Panc1 (cell line): ENCODE results near the gene ITGB5. TPM values are rescaled to one million over a fixed set of nuclear protein-coding genes. Genes with fewer than 3 reads are reported as not detected.

ENCODE experiments used
- ATAC-seq: fragments of 200-7000 bp; cut with Tn5 transposase; 2 replicates; pipeline ENCODE4 v1.9.1; 2020; ENCODE audit warnings: mild to moderate bottlenecking, moderate library complexity
- BruUV-seq: library from RNA; stranded (reverse); fragments of 400-500 nt; replicated peaks from 2 replicates; lab custom pipeline; 2021; lab: Mats Ljungman, UMichigan
- CTCF ChIA-PET: fragments of 300-600 bp; sonication (Branson Sonifier 250); formaldehyde crosslinking; loops from one replicate; lab custom pipeline; 2022; ENCODE audit warnings: antibody characterized with exemption; lab: Charles Lee
- POLR2A ChIA-PET: fragments of 300-600 bp; sonication (Branson Sonifier 250); formaldehyde crosslinking; loops from one replicate; lab custom pipeline; 2022; ENCODE audit warnings: antibody characterized with exemption; lab: Charles Lee
- DNase-seq: peaks from one replicate; pipeline ENCODE4 v3.0.0-alpha.2; 2010; ENCODE audit warnings: low read depth, low spot score
- H3K27ac ChIP-seq: 2 replicates; pipeline ENCODE4 v1.5.1; 2011; ENCODE audit warnings: mild to moderate bottlenecking, low read length, inconsistent platforms
- H3K27me3 ChIP-seq: fragments of 200-500 bp; sonication (Bioruptor generic); 2 replicates; pipeline ENCODE4 v1.6.0; 2014; ENCODE audit warnings: low read length, inconsistent platforms; ENCODE audit not compliant: control insufficient read depth, insufficient read depth
- H3K36me3 ChIP-seq: fragments of 200-500 bp; sonication (Bioruptor generic); 2 replicates; pipeline ENCODE4 v1.5.1; 2014; ENCODE audit warnings: inconsistent platforms, mild to moderate bottlenecking, low read length, moderate library complexity; ENCODE audit not compliant: control insufficient read depth, insufficient read depth
- H3K4me1 ChIP-seq: 2 replicates; pipeline ENCODE4 v1.5.1; 2011; ENCODE audit warnings: inconsistent platforms, mild to moderate bottlenecking, low read length, moderate library complexity; ENCODE audit not compliant: control insufficient read depth, insufficient read depth
- H3K4me3 ChIP-seq, 2 experiments: 2 replicates each; pipeline ENCODE4 v1.5.1; 2011 to 2012; ENCODE audit warnings: low read depth in 2 of 2, low read length in 2 of 2, mild to moderate bottlenecking in 2 of 2, inconsistent platforms in 1 of 2, moderate library complexity in 1 of 2
- H3K9me3 ChIP-seq: fragments of 200-500 bp; sonication (Bioruptor generic); 2 replicates; pipeline ENCODE4 v1.5.1; 2014; ENCODE audit warnings: low read depth, mild to moderate bottlenecking, inconsistent platforms, low read length, moderate library complexity; ENCODE audit not compliant: control insufficient read depth, insufficient read depth
- POLR2AphosphoS5 ChIP-seq: IDR thresholded peaks from 2 replicates; pipeline ENCODE4 v1.6.1; 2012; ENCODE audit warnings: mild to moderate bottlenecking, low read depth, low read length, moderate library complexity
- SIN3A ChIP-seq: IDR thresholded peaks from 2 replicates; pipeline ENCODE4 v1.6.1; 2012; ENCODE audit warnings: low read depth, mild to moderate bottlenecking, low read length, moderate library complexity, borderline replicate concordance; ENCODE audit not compliant: insufficient read depth
- TCF7L2 ChIP-seq: IDR thresholded peaks from 2 replicates; pipeline ENCODE4 v1.6.1; 2011; ENCODE audit warnings: mild to moderate bottlenecking, low read depth, low read length, inconsistent platforms
- in situ Hi-C: cut with HindIII; loops from 2 replicates; pipeline ENCODE4 v1.10.0; 2016; ENCODE audit warnings: low sequenced_read_pairs, low pct_unique_long_range_greater_than_20kb
- intact Hi-C: fragments of 100-400 bp; cut with micrococcal nuclease; formaldehyde crosslinking; loops from one replicate; pipeline ENCODE4 v1.10.0; 2022; ENCODE audit not compliant: unreplicated experiment
- total RNA-seq: library from RNA; stranded (reverse); gene quantifications from one replicate; pipeline ENCODE4 v1.2.1, GENCODE V29; 2021; ENCODE audit not compliant: unreplicated experiment
- TF ChIP-seq, protein P1 (sequence below): fragments of 450-650 bp; IDR thresholded peaks from 2 replicates; pipeline ENCODE4 v1.5.1; 2017; ENCODE audit warnings: mild to moderate bottlenecking
- TF ChIP-seq, protein P2 (sequence below), 2 experiments: IDR thresholded peaks; 2 replicates each; pipeline ENCODE4 v1.6.1; 2011 to 2012; ENCODE audit warnings: low read depth in 2 of 2, control low read depth in 1 of 2, low read length in 1 of 2, mild to moderate bottlenecking in 1 of 2, moderate library complexity in 1 of 2; ENCODE audit not compliant: insufficient read depth in 1 of 2

ITGB5 gene
- total RNA-seq, 1 experiment from 2014 or later = 446 TPM

DNA sequence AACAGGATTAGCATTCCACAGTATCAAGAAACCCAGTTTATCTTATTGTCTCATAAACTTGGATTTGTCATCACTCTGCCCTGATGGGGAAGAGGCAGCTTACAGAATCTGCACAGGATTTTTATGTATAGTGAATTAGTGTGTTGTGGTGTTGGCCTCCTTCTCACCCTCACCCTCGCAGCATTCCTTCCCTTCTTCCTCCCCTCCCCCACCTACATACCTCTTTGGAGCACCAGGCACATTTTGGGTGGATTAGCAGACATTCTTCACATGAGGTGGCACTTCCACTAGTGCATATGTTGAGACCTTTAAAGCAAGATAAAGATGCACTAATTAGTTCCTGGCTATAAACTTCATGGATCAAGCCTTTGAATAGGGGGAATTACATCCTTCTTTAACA is 13.9 kb downstream of the ITGB5 start:
- in situ Hi-C loops = no loop called here
- no peak overlapping the region for H3K4me3 ChIP-seq
- peaks cover 42% of the 10 kb centered on the region for H3K4me1 ChIP-seq
- ChIA-PET POLR2A (interaction anchor here (0.6 kb wide), 2 partner anchors 15 to 40 kb away, joined by 4 to 6 read pairs; no protein-coding TSS in a partner anchor), CTCF (no interaction called here)
- no peak for DNase-seq
- intact Hi-C loops = no loop called here
- no TSS peak for BruUV-seq
- peak overlapping the region; percentile 40 for H3K27ac ChIP-seq
- no peak for ATAC-seq
- H3K9me3 ChIP-seq = no peaks in the 10 kb centered on the region
- no peaks in the 10 kb centered on the region for H3K27me3 ChIP-seq
- H3K36me3 ChIP-seq = peaks cover 5% of the 10 kb centered on the region; the same call in 1 of the 2 replicates
- TF ChIP-seq SIN3A = no peak
- no peak for TF ChIP-seq TCF7L2

DNA sequence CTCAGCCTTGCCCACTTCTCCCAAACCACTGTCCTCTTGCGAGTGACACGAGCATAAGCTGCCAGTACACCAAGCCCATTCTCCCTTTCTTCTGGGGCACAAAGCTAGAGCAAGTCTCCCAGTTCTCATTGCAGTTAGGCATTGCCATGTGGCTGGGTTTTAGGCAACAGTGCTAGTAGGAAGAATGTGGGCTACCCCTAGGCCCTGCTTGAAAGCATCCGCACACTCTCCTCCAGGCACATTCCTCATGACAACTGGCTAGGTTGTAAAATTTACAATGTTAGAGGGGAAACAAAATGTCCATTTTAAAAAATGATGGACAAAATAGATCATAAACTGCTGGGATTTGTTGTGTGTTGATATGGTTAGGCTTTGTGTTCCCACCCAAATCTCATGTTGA is 19.7 kb downstream of the ITGB5 start:
- Histone ChIP-seq H3K27ac (0 out of 2 replicates have a peak overlapping the region, but pooled peaks have one; percentile 34), H3K4me1 (peaks cover 13% of the 10 kb centered on the region), H3K36me3 (peaks cover 7% of the 10 kb centered on the region; the same call in 1 of the 2 replicates), H3K27me3 (no peaks in the 10 kb centered on the region), H3K9me3 (no peaks in the 10 kb centered on the region), H3K4me3 (no peak overlapping the region)
- CTCF ChIA-PET = no interaction called here
- DNase-seq (no peak), ATAC-seq (no peak)
- BruUV-seq = no TSS peak
- in situ Hi-C loops = no loop called here
- TF ChIP-seq, protein P1, sequence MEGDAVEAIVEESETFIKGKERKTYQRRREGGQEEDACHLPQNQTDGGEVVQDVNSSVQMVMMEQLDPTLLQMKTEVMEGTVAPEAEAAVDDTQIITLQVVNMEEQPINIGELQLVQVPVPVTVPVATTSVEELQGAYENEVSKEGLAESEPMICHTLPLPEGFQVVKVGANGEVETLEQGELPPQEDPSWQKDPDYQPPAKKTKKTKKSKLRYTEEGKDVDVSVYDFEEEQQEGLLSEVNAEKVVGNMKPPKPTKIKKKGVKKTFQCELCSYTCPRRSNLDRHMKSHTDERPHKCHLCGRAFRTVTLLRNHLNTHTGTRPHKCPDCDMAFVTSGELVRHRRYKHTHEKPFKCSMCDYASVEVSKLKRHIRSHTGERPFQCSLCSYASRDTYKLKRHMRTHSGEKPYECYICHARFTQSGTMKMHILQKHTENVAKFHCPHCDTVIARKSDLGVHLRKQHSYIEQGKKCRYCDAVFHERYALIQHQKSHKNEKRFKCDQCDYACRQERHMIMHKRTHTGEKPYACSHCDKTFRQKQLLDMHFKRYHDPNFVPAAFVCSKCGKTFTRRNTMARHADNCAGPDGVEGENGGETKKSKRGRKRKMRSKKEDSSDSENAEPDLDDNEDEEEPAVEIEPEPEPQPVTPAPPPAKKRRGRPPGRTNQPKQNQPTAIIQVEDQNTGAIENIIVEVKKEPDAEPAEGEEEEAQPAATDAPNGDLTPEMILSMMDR = no peak
- TF ChIP-seq SIN3A (no peak), POLR2AphosphoS5 (no peak), TCF7L2 (no peak)
- TF ChIP-seq, protein P2, sequence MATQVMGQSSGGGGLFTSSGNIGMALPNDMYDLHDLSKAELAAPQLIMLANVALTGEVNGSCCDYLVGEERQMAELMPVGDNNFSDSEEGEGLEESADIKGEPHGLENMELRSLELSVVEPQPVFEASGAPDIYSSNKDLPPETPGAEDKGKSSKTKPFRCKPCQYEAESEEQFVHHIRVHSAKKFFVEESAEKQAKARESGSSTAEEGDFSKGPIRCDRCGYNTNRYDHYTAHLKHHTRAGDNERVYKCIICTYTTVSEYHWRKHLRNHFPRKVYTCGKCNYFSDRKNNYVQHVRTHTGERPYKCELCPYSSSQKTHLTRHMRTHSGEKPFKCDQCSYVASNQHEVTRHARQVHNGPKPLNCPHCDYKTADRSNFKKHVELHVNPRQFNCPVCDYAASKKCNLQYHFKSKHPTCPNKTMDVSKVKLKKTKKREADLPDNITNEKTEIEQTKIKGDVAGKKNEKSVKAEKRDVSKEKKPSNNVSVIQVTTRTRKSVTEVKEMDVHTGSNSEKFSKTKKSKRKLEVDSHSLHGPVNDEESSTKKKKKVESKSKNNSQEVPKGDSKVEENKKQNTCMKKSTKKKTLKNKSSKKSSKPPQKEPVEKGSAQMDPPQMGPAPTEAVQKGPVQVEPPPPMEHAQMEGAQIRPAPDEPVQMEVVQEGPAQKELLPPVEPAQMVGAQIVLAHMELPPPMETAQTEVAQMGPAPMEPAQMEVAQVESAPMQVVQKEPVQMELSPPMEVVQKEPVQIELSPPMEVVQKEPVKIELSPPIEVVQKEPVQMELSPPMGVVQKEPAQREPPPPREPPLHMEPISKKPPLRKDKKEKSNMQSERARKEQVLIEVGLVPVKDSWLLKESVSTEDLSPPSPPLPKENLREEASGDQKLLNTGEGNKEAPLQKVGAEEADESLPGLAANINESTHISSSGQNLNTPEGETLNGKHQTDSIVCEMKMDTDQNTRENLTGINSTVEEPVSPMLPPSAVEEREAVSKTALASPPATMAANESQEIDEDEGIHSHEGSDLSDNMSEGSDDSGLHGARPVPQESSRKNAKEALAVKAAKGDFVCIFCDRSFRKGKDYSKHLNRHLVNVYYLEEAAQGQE (IDR thresholded peaks at IDR 0.05; ENCODE audit: insufficient read depth in 1 of 2, low read depth in 2 of 2, low read length in 1 of 2) = no peak
- intact Hi-C loops = no loop called here
- POLR2A ChIA-PET = no interaction called here

DNA sequence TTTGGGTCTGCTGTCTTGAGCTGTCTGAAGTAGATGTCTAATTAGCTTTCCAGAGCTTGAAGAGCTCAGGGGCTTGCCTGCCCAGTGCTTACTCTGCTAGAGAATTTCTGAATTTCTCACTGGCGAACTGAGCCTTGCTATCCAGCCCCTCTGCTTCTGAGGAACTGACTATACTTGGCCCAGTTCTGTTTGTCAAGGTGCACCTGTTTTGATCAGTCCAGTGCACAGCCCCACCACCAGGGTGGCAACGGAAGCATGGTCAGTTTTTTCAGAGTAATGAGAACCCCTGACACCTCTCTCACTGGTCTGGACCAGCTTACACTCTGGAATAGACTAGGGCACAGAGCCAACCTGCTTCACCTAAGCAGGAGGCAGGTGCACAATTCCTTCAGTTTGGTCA is 25.2 kb downstream of the ITGB5 start:
- TF ChIP-seq, protein P2 (IDR thresholded peaks at IDR 0.05; ENCODE audit: insufficient read depth in 1 of 2, low read depth in 2 of 2, low read length in 1 of 2) = no peak
- TF ChIP-seq, protein P1 = no peak
- no peak for TF ChIP-seq SIN3A

More for the DNA sequence above, 25.2 kb downstream of the ITGB5 start:
- no peak overlapping the region for H3K4me3 ChIP-seq
- ATAC-seq (no peak), DNase-seq (no peak)
- H3K27me3 ChIP-seq = no peaks in the 10 kb centered on the region
- CTCF ChIA-PET = interaction anchor here (0.6 kb wide), 1 partner anchor 38 kb away, joined by 6 read pairs; no protein-coding TSS in a partner anchor
- in situ Hi-C loops (no loop called here), intact Hi-C loops (no loop called here)
- no peaks in the 10 kb centered on the region for H3K9me3 ChIP-seq
- H3K36me3 ChIP-seq = peaks cover 5% of the 10 kb centered on the region
- BruUV-seq = no TSS peak
- peak overlapping the region; percentile 69 for H3K27ac ChIP-seq
- POLR2A ChIA-PET = interaction anchor here (0.6 kb wide), 1 partner anchor 16 kb away, joined by 3 read pairs; no protein-coding TSS in a partner anchor
- peaks cover 50% of the 10 kb centered on the region for H3K4me1 ChIP-seq
